GM12878 (cell line): ENCODE results near the gene MBOAT1. TPM values are rescaled to one million over a fixed set of nuclear protein-coding genes. Genes with fewer than 3 reads are reported as not detected.

Source experiments
- ATAC-seq: fragments of 200-7000 bp; cut with Tn5 transposase; 3 replicates; pipeline ENCODE4 v1.9.1; 2020; ENCODE audit warnings: mild to moderate bottlenecking, moderate library complexity
- BruUV-seq: library from RNA; stranded (reverse); fragments of 400-500 nt; replicated peaks from 2 replicates; lab custom pipeline; 2021; lab: Mats Ljungman, UMichigan
- CTCF ChIA-PET: fragments of 300-600 bp; sonication (Branson Sonifier 250); formaldehyde crosslinking; extraction: SDS; loops from one replicate; lab custom pipeline; 2021; ENCODE audit warnings: inconsistent platforms; lab: Yijun Ruan, JAX
- POLR2A ChIA-PET: fragments of 350-600 bp; formaldehyde crosslinking; extraction: SDS; loops from one replicate; lab custom pipeline; 2021; ENCODE audit warnings: inconsistent platforms; lab: Charles Lee
- RAD21 ChIA-PET: fragments of 300-600 bp; sonication (Branson Sonifier 250); formaldehyde crosslinking; loops from one replicate; lab custom pipeline; 2023; ENCODE audit warnings: antibody characterized with exemption; ENCODE audit not compliant: unreplicated experiment; lab: Charles Lee
- SMC1A ChIA-PET: fragments of 300-600 bp; sonication (Branson Sonifier 250); formaldehyde crosslinking; loops from one replicate; lab custom pipeline; 2023; ENCODE audit not compliant: unreplicated experiment, uncharacterized antibody; lab: Charles Lee
- DNase-seq: peaks from one replicate; pipeline ENCODE4 v3.0.0-alpha.2; 2011; ENCODE audit warnings: low read depth, low spot score
- FAIRE-seq: peaks from 3 replicates; lab custom pipeline; 2011; peaks lifted over from hg19 to GRCh38; lab: Jason Lieb, UNC
- H2AFZ ChIP-seq: 2 replicates; pipeline ENCODE4 v1.6.0; 2011; ENCODE audit warnings: low read depth, low read length, control low read depth; ENCODE audit not compliant: control insufficient read depth
- H3K27ac ChIP-seq: 2 replicates; pipeline ENCODE4 v1.5.1; 2011; ENCODE audit warnings: control low read depth; ENCODE audit not compliant: control insufficient read depth, insufficient read depth
- H3K27me3 ChIP-seq, 2 experiments: replicated peaks in 1 of 2; 2 replicates each; pipeline versions ENCODE4 v1.6.0 to v1.6.1; 2011; ENCODE audit warnings: low read length in 1 of 2; ENCODE audit not compliant: control insufficient read depth in 2 of 2, insufficient read depth in 2 of 2
- H3K36me3 ChIP-seq, 2 experiments: 2 replicates each; pipeline ENCODE4 v1.5.1; 2011; ENCODE audit warnings: low read length in 1 of 2; ENCODE audit not compliant: control insufficient read depth in 2 of 2, insufficient read depth in 2 of 2
- H3K4me1 ChIP-seq: 2 replicates; pipeline ENCODE4 v1.6.1; 2011; ENCODE audit warnings: mild to moderate bottlenecking, low read length, moderate library complexity, mixed read lengths; ENCODE audit not compliant: control insufficient read depth, insufficient read depth
- H3K4me2 ChIP-seq: 2 replicates; pipeline ENCODE4 v1.6.0; 2011; ENCODE audit warnings: control low read depth; ENCODE audit not compliant: control insufficient read depth, insufficient read depth
- H3K4me3 ChIP-seq: fragments of 200-600 bp; sonication (generic); 2 replicates; pipeline ENCODE4 v1.5.1; 2016
- H3K79me2 ChIP-seq: 2 replicates; pipeline ENCODE4 v1.6.0; 2011; ENCODE audit warnings: low read length; ENCODE audit not compliant: control insufficient read depth, insufficient read depth
- H3K9ac ChIP-seq: 2 replicates; pipeline ENCODE4 v1.8.0; 2011; ENCODE audit warnings: low read length, control low read depth, mixed read lengths; ENCODE audit not compliant: control insufficient read depth, insufficient read depth
- H3K9me3 ChIP-seq: replicated peaks from 3 replicates; pipeline ENCODE4 v1.5.1; 2011; ENCODE audit warnings: mild to moderate bottlenecking, low read length; ENCODE audit not compliant: control insufficient read depth, insufficient read depth
- H4K20me1 ChIP-seq: 2 replicates; pipeline ENCODE4 v1.6.0; 2011; ENCODE audit not compliant: control insufficient read depth, insufficient read depth
- ATF2 ChIP-seq: IDR thresholded peaks from 2 replicates; pipeline ENCODE4 v1.6.1; 2012; ENCODE audit warnings: low read length, inconsistent platforms
- BMI1 ChIP-seq: fragments of 450-650 bp; IDR thresholded peaks from 2 replicates; pipeline ENCODE4 v1.6.1; 2016; ENCODE audit warnings: mild to moderate bottlenecking, moderate library complexity, borderline replicate concordance
- CHD4 ChIP-seq: fragments of 200-600 bp; sonication (generic); IDR thresholded peaks from 2 replicates; pipeline ENCODE4 v1.6.1; 2016; ENCODE audit warnings: mild to moderate bottlenecking
- ELK1 ChIP-seq: IDR thresholded peaks from 2 replicates; pipeline ENCODE4 v1.6.1; 2012; ENCODE audit warnings: low read depth, low read length, improper control_type of control experiment
- FOS ChIP-seq: IDR thresholded peaks from 3 replicates; pipeline ENCODE4 v1.6.1; 2011; ENCODE audit warnings: borderline replicate concordance; ENCODE audit not compliant: insufficient read length; ENCODE audit errors: extremely low read depth
- IKZF2 ChIP-seq, 2 experiments: fragments of 450-650 bp; IDR thresholded peaks; 2 replicates each; pipeline ENCODE4 v1.6.1; 2017; ENCODE audit warnings: mild to moderate bottlenecking in 2 of 2, moderate library complexity in 2 of 2
- IRF5 ChIP-seq: fragments of 450-650 bp; IDR thresholded peaks from 2 replicates; pipeline ENCODE4 v1.6.1; 2017; ENCODE audit warnings: borderline replicate concordance
- LARP7 ChIP-seq: fragments of 450-650 bp; IDR thresholded peaks from 2 replicates; pipeline ENCODE4 v1.6.1; 2017; ENCODE audit warnings: mild to moderate bottlenecking
- MEF2B ChIP-seq: fragments of 450-650 bp; IDR thresholded peaks from 2 replicates; pipeline ENCODE4 v1.6.1; 2018; ENCODE audit warnings: mild to moderate bottlenecking, moderate library complexity; ENCODE audit not compliant: partially characterized antibody, poor library complexity, severe bottlenecking
- MLLT1 ChIP-seq: fragments of 450-650 bp; IDR thresholded peaks from 2 replicates; pipeline ENCODE4 v1.6.1; 2016; ENCODE audit warnings: mild to moderate bottlenecking
- NR2C1 ChIP-seq: fragments of 450-650 bp; IDR thresholded peaks from 2 replicates; pipeline ENCODE4 v1.6.1; 2017; ENCODE audit warnings: antibody characterized with exemption, mild to moderate bottlenecking, moderate library complexity
- SPI1 ChIP-seq: IDR thresholded peaks from 2 replicates; pipeline ENCODE4 v1.6.1; 2011; ENCODE audit warnings: low read depth, mild to moderate bottlenecking, low read length, moderate library complexity, borderline replicate concordance; ENCODE audit not compliant: insufficient read depth
- SREBF2 ChIP-seq: IDR thresholded peaks from 2 replicates; pipeline ENCODE4 v1.6.1; 2012; ENCODE audit warnings: mild to moderate bottlenecking, low read length
- STAT3 ChIP-seq: IDR thresholded peaks from 2 replicates; pipeline ENCODE4 v1.6.1; 2011; ENCODE audit warnings: low read depth, low read length, improper control_type of control experiment
- TAF1 ChIP-seq: IDR thresholded peaks from 2 replicates; pipeline ENCODE4 v1.6.1; 2011; ENCODE audit warnings: mild to moderate bottlenecking, low read depth, low read length, borderline replicate concordance
- TCF3 ChIP-seq: IDR thresholded peaks from 2 replicates; pipeline ENCODE4 v1.6.1; 2012; ENCODE audit warnings: low read depth, mild to moderate bottlenecking, low read length, borderline replicate concordance; ENCODE audit not compliant: insufficient read depth
- YBX1 ChIP-seq: fragments of 450-650 bp; IDR thresholded peaks from 2 replicates; pipeline ENCODE4 v1.6.1; 2016; ENCODE audit warnings: antibody characterized with exemption
- ZNF274 ChIP-seq: IDR thresholded peaks from one replicate; pipeline ENCODE4 v1.8.0; 2011; ENCODE audit not compliant: insufficient read length, insufficient read depth
- ZSCAN29 ChIP-seq: fragments of 450-650 bp; IDR thresholded peaks from 2 replicates; pipeline ENCODE4 v1.6.1; 2017; ENCODE audit warnings: mild to moderate bottlenecking, moderate library complexity
- in situ Hi-C: fragments of 300-500 bp; cut with MboI; formaldehyde crosslinking; loops from 9 replicates; pipeline ENCODE4 v1.14.3; 2018; ENCODE audit warnings: mixed read lengths
- intact Hi-C: fragments of 100-400 bp; cut with micrococcal nuclease; formaldehyde crosslinking; loops from one replicate; pipeline ENCODE4 v1.14.2; 2022; ENCODE audit not compliant: unreplicated experiment
- polyA plus RNA-seq, 11 experiments: library from polyadenylated mRNA; depleted of rRNA in 4 of 11; unstranded in 6 of 11; stranded (reverse) in 5 of 11; fragments of >200 nt; fragmentation: Nextera tagmentation in 4 of 11; fragmentation: Illumina TruSeq in 1 of 11; extraction: Ambion mirVana in 4 of 11; extraction: Trizol in 1 of 11; gene quantifications; 1 replicate in 1 of 11; 2 replicates in 10 of 11; pipeline versions ENCODE4 v1.2.1 to v1.2.3, GENCODE V29; 2011 to 2016; ENCODE audit warnings: inconsistent platforms in 2 of 11, missing spikeins in 2 of 11, low read depth in 1 of 11
- total RNA-seq, 4 experiments: library from RNA; depleted of rRNA in 3 of 4; stranded (reverse); fragments of >200 nt in 3 of 4; fragmentation: Illumina TruSeq in 1 of 4; extraction: Trizol in 1 of 4; gene quantifications; 2 replicates each; pipeline versions ENCODE4 v1.2.1 to v1.2.3, GENCODE V29; 2013 to 2021

MBOAT1 gene
- total and polyA plus RNA-seq, 10 of the 15 experiments (the other 5 are each of a cell fraction or from before 2014, with no cell fraction given) = 0.39 to 21.0 (median 11.6) TPM

- in situ Hi-C loops = no loop called here
- ATAC-seq (no peak), DNase-seq (no peak), FAIRE-seq (no peak)
- no peaks in the 10 kb centered on the region; the same call in 2 of the 3 replicates for H3K9me3 ChIP-seq
- no peak overlapping the region for H3K27ac ChIP-seq
- H2AFZ ChIP-seq = no peak overlapping the region
- BruUV-seq = no TSS peak
- H3K4me1 ChIP-seq = no peaks in the 10 kb centered on the region
- H3K9ac ChIP-seq = no peak overlapping the region
- no peaks in the 10 kb centered on the region for H3K27me3 ChIP-seq
- no peak overlapping the region for H3K4me3 ChIP-seq
- H3K4me2 ChIP-seq = no peak overlapping the region
- intact Hi-C loops = no loop called here
- H3K36me3 ChIP-seq = no peaks in the 10 kb centered on the region
- H3K79me2 ChIP-seq = no peaks in the 10 kb centered on the region
- ChIA-PET POLR2A (no interaction called here), RAD21 (no interaction called here)
- H4K20me1 ChIP-seq = no peaks in the 10 kb centered on the region
- no peak for TF ChIP-seq MLLT1
- TF ChIP-seq SREBF2 = no peak
- TF ChIP-seq ELK1 = no peak
- no peak for TF ChIP-seq YBX1
- no peak for TF ChIP-seq MEF2B
- no peak for TF ChIP-seq IKZF2 (IDR thresholded peaks at IDR 0.05)
- no peak for TF ChIP-seq FOS
- no peak for TF ChIP-seq BMI1
- no peak for TF ChIP-seq ZSCAN29
- no peak for TF ChIP-seq STAT3
- no peak for TF ChIP-seq IRF5
- TF ChIP-seq TCF3 = no peak
- no peak for TF ChIP-seq NR2C1
- TF ChIP-seq CHD4 = no peak
- no peak for TF ChIP-seq LARP7
- no peak for TF ChIP-seq ATF2
- no peak for TF ChIP-seq SPI1
- TF ChIP-seq ZNF274 = no peak
- TF ChIP-seq TAF1 = no peak
- TF ChIP-seq, all 136 proteins: peak for 0
- ChIA-PET SMC1A (no interaction called here), CTCF (no interaction called here)
Observed at GRCh38 chr6:20086992-20087391, 125.3 kb downstream of the MBOAT1 start.
